ENCODE measurements around the gene CEP104.

DNA sequence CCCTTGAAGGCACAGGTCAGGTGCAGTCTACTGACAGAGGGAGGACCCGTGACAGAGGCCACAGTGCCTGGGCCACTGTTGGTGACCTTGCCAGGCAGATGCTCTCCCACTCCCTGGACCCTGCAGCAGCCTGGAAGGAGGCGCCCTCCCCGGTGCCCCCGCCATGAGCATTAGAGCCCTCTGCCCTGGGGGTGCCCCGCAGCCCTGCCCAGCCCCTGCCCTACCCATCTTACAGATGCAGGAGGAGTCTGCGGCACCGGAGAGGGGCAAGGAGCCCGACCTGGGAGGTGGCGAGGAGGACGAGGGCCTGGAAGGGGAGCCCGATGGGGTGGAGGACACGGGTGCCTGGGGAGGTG lies 94.2 kb downstream of the CEP104 start:
- TF ChIP-seq, protein P1, sequence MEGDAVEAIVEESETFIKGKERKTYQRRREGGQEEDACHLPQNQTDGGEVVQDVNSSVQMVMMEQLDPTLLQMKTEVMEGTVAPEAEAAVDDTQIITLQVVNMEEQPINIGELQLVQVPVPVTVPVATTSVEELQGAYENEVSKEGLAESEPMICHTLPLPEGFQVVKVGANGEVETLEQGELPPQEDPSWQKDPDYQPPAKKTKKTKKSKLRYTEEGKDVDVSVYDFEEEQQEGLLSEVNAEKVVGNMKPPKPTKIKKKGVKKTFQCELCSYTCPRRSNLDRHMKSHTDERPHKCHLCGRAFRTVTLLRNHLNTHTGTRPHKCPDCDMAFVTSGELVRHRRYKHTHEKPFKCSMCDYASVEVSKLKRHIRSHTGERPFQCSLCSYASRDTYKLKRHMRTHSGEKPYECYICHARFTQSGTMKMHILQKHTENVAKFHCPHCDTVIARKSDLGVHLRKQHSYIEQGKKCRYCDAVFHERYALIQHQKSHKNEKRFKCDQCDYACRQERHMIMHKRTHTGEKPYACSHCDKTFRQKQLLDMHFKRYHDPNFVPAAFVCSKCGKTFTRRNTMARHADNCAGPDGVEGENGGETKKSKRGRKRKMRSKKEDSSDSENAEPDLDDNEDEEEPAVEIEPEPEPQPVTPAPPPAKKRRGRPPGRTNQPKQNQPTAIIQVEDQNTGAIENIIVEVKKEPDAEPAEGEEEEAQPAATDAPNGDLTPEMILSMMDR (IDR thresholded peaks at IDR 0.05; ENCODE audit: low read depth, low read length, poor library complexity, severe bottlenecking): no peak
- TF ChIP-seq EZH2phosphoT487 (IDR thresholded peaks at IDR 0.05; ENCODE audit: borderline replicate concordance, low read length): no peak

All from DOHH2 (cell line).